GM18526 (cell line): Measurements from ENCODE around the gene POLR2H.
A peak's percentile ranks its signal among the peaks of the same experiment; 100 is the strongest.

Experiments used
- POLR2A ChIP-seq: IDR thresholded peaks from 3 replicates; pipeline ENCODE4 v1.6.1; 2011; ENCODE audit not compliant: insufficient read length; ENCODE audit errors: extremely low read depth

The POLR2H gene

GRCh38 chr3:184357248-184358123 is 4.0 kb upstream of the POLR2H start:
- TF ChIP-seq POLR2A, result no peak

- TF ChIP-seq POLR2A, result no peak
These were observed 3.3 kb upstream of the POLR2H start for GRCh38 chr3:184358124-184358767.

- TF ChIP-seq POLR2A, result no peak
These were observed 2.6 kb upstream of the POLR2H start for GRCh38 chr3:184358921-184359350.

GRCh38 chr3:184359610-184360009 is 1.9 kb upstream of the POLR2H start:
- TF ChIP-seq POLR2A, result no peak

GRCh38 chr3:184360070-184360928 is 1.2 kb upstream of the POLR2H start:
- no peak for TF ChIP-seq POLR2A

GRCh38 chr3:184360929-184361531 is 480 bp upstream of the POLR2H start:
- TF ChIP-seq POLR2A, result no peak

GRCh38 chr3:184361932-184362667 is 590 bp downstream of the POLR2H start:
- peak; percentile 21 for TF ChIP-seq POLR2A

- TF ChIP-seq POLR2A, result peak; percentile 74
These were observed 1.4 kb downstream of the POLR2H start for GRCh38 chr3:184362668-184363546.

- no peak for TF ChIP-seq POLR2A
These were observed 5.2 kb downstream of the POLR2H start for GRCh38 chr3:184366619-184367289.

- TF ChIP-seq POLR2A, result no peak
These were observed 6.6 kb downstream of the POLR2H start for GRCh38 chr3:184368116-184368515.

GRCh38 chr3:184368586-184369183 is 7.2 kb downstream of the POLR2H start:
- no peak for TF ChIP-seq POLR2A

- TF ChIP-seq POLR2A, result no peak
These were observed 10.1 kb downstream of the POLR2H start for GRCh38 chr3:184371570-184372018.
